A172 (cell line): Measurements from ENCODE around the gene SORBS2. TPM values are rescaled to one million over a fixed set of nuclear protein-coding genes. Genes with fewer than 3 reads are reported as not detected.

ENCODE experiments used
- DNase-seq: peaks from one replicate; pipeline ENCODE4 v3.0.0-alpha.2; 2015; ENCODE audit warnings: low spot score
- total RNA-seq: library from RNA; depleted of rRNA; stranded (reverse); fragments of >200 nt; shearing (Covaris generic); gene quantifications from 2 replicates; pipeline ENCODE4 v1.2.3, GENCODE V29; 2014

SORBS2 gene
- total RNA-seq, 1 experiment from 2014 or later, result 14.2 TPM

GRCh38 chr4:185773419-185773818 is 38.6 kb downstream of the SORBS2 start:
- peak; percentile 34 for DNase-seq

DNA sequence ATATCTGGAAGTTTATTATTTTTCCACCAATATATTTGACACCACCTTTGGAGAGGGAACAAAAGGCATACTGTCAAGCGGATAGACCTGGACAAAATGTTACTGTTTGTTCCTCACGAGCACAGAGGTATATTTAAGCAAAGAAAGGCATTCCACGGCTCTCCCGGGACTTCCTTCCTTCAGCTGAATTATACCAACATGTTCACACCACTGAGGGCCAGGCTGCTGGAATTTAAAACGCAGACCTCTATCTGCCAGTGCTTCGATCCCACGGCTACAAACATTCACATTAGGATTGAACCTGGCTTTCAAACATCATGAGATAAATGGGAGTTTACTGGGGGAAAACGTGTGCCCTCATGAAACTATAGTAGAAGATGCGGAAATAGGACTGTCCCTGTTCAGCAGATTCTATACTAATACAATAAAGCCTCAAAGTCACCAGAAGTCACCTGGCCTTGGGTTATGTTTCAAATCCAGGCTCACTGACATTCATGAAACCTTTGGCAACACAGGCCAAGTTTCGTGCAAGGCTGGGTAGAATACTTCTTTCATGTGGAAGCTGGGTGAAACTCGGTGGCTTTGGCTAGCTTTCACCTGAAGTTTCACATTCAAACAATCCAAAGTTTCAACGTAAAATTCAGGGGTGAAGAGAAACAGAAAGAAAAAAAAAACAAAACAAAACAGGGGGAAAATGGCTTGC is 39.5 kb downstream of the SORBS2 start:
- DNase-seq, result no peak

GRCh38 chr4:185771711-185772390 is 40.1 kb downstream of the SORBS2 start:
- no peak for DNase-seq

- DNase-seq, result no peak
Measured at GRCh38 chr4:185767528-185767927, 44.5 kb downstream of the SORBS2 start.

DNA sequence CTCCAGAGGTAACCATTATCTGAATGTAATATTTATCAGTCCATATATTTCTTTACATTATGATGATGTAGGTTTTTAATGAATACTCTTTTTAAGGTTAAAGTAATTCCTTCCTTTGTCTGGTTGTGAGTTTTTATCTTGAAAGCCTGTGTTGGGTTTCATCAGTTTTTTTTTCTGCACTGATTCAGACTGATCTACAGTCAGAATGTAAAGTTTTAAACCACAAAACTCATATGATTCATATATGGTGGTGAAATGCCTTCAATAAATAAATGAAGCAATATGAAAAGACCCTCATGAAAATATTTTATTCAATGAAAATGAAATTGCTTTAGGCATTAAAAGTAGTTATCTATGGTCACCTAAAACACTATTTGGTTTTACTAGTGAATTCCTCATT is 47.1 kb downstream of the SORBS2 start:
- no peak for DNase-seq

- DNase-seq, result peak; percentile 62
Measured at GRCh38 chr4:185761352-185762235, 50.4 kb downstream of the SORBS2 start.

DNA sequence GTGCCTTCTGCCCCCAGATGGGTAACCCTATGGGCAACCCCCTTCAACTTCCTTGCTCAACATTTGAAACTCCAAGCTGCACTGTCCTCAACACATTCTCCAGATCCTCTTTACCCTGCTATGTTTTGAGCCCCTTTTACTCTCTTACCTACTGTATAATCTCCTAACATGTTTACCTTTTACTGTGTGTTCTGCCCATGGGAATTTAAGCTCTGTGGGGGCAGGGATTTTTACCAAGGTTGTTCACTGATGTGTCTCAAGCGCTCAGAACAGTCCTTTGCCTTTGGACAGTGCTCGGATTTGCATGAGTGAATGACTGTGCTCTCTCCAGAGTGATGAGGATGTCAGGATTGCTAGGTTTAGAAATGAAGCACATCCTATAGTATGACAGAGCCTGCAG is 53.2 kb downstream of the SORBS2 start:
- no peak for DNase-seq

- DNase-seq, result peak; percentile 73
Measured at GRCh38 chr4:185755451-185755850, 56.5 kb downstream of the SORBS2 start.

DNA sequence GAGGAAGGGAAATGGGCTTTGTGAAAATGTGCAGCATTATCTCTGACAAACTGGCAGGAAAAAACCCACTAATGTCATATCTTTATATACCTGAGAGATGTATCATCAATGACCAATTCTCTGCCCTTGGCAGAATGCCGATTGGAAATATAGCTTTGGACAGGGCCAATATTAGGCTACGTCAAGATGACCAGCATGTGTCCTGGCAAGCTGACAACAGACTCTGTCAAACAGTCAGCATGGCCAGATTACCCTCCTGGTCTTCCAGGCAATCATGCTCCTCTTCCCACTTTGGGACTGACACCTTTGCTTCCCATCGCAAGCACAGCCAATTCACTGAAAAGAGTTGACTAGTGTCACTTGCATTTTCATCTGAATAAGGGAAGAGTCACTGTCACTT is 57.0 kb downstream of the SORBS2 start:
- no peak for DNase-seq

- no peak for DNase-seq
Measured at GRCh38 chr4:185752872-185753271, 59.1 kb downstream of the SORBS2 start.

GRCh38 chr4:185749858-185750257 is 62.1 kb downstream of the SORBS2 start:
- no peak for DNase-seq

DNA sequence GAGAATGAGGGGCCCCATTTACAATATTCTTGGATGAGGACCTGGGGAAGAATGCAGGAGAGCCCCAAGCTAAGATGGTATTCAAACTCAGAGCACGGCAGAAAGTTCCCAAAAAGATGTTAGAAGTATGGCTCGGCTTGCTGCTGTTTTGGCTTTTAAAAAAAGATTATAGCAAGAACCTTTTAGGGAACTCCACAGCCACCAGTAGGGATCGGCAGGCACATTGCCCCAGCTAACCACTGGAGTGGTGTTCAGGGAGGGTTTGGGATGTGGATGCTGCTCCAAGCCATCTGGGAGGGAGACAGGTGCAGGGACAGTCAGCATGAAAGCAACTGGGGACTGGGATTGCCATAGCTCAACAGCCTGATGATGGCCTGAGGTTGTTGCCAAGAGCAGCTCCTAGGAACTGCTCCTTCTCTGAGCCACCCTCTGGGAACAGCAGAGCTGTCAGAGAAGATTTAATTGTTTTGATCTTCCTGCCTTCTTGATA is 63.0 kb downstream of the SORBS2 start:
- DNase-seq, result no peak

DNA sequence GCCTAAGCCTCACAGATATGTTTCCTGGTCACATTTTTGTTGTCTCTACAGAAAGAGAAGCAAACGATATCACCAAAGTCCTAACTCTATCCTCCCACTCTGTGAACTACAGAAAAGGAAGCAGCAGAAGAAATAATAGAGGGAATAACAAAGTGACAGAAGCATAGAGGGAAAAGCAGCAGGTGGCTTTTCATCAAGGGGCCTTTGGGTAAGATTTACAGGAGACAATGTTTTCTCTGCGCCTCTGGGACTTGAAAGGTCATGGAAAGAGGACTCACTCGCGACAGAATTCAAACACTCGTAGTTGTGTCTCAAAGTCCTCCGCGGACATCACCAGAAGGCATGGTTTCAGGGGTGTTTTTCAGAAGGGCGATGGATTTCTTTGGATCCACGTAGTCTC is 66.1 kb downstream of the SORBS2 start:
- DNase-seq, result no peak

GRCh38 chr4:185744946-185745345 is 67.0 kb downstream of the SORBS2 start:
- DNase-seq, result no peak

DNA sequence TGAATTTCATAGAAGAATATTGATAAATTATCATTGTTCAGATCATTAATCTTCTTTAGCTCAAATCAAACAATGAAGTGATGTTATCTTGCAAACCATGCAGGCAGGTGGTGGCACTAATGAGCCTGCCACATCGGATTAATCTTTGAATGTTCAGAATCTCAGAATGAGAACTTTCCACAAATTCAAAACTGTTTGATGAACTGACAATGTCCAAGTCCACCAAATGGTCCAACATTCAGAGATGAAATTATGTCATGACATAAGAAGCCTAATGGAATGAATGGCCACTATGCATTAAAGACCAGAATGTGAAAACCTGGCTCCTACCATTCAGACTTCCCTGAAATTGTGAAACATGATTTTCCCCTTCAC is 67.5 kb downstream of the SORBS2 start:
- DNase-seq, result no peak

- no peak for DNase-seq
Measured at GRCh38 chr4:185743722-185744487, 68.1 kb downstream of the SORBS2 start.

DNA sequence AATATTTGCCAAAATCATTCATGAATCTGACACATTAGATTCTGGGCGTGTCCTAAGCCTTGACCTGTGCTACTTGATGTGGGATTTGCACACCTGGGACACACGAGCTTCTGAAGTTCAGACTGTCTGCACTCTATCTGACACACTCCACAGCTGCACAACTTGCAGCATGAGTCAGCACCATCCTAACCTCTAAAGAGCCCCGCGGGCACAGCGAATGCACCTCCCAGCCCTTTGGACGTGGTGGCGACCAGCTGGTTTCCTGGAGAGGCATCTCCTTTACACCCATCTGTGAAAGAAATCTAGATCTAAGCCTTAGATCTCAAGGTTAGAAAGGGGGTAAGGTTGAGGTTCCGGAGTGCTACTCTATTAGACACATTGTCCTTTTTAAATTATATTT is 69.2 kb downstream of the SORBS2 start:
- peak; percentile 57 for DNase-seq

DNA sequence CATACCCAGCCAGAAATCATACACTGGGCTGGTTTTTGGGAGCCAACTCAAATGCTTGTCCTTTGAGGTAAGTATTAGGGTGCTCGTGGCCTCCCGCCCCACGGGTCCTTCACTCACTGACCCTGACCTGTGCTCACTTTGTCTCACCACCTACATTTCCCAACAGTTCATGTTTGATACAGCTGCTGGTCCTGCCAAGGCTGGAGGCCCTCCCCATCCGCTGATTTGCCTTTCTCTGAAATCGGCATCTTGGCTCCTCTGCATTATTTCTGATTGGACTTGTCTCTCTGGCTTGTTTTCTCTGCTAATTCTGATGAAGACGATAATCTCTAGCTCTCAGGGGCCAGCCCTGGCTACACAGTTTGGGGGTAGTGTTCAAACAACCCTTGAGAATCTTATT is 70.2 kb downstream of the SORBS2 start:
- no peak for DNase-seq

DNA sequence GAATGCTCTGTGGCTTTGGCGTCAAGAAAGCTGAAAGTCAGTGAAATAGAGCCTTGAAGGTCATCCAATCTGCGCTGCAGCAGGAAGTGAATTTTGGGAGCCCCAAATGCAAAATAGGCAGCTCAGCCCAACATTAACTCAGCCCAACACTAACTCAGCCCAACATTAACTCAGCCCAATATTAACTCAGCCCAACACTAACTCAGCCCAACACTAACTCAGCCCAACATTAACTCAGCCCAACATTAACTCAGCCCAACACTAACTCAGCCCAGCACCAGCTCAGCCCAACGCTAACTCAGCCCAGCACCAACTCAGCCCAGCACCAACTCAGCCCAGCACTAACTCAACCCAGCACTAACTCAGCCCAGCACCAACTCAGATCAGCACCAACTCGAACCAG is 71.5 kb downstream of the SORBS2 start:
- no peak for DNase-seq

DNA sequence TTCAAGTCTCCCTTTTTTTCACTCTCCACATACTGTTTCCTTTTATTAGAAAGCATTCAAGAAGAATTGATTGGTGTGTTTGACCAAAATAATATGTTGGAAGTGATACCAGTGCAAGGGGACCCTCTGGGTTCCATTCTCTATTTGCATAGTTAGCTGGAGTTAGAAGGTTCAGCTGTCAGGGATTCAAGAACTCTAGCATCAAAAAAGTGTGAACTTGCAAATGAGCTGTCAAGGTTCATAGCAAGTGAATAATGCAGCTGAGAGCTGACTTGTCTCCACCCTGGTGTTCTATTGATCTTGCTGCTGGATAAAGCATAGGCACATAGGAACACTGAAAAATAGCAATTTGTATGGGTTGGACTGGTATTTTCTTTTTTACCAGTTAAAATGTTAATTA is 73.2 kb downstream of the SORBS2 start:
- DNase-seq, result no peak

GRCh38 chr4:185738038-185738552 is 73.9 kb downstream of the SORBS2 start:
- DNase-seq, result no peak
